ENCODE measurements around the gene CDT1. TPM values are rescaled to one million over a fixed set of nuclear protein-coding genes. Genes with fewer than 3 reads are reported as not detected.

Gene CDT1
- total and polyA plus RNA-seq, 8 donors, result 1.5 to 147 (median 5.7) TPM

GRCh38 chr16:88809676-88810165 is 6.1 kb downstream of the CDT1 start:
- H3K4me1 ChIP-seq, result peaks cover 33 to 51% (median 44%) of the 10 kb centered on the region in 4 donors
- H3K27ac ChIP-seq, result peak overlapping the region in 3 of 5 donors; percentile 87 to 97 (median 93)
- peaks cover 0 to 2% (median 0%) of the 10 kb centered on the region in 3 donors for H3K27me3 ChIP-seq
- 66 to 78% (median 76%) methylated on average over 10 of the region's 10 CpGs for WGBS, 5 donors
- no peak for DNase-seq
- intact Hi-C loops (cut with DNase I; ENCODE audit: low total_unique reads), result no loop called here
- peak overlapping the region in 2 of 4 donors; percentile 85 to 93 for H3K4me3 ChIP-seq
- peaks cover 9 to 32% (median 27%) of the 10 kb centered on the region in 4 donors for H3K36me3 ChIP-seq
- TF ChIP-seq EP300 (IDR thresholded peaks at IDR 0.05), result no peak
- TF ChIP-seq POLR2AphosphoS5 (IDR thresholded peaks at IDR 0.05), result no peak
- no peaks in the 10 kb centered on the region for H3K9me3 ChIP-seq

GRCh38 chr16:88810166-88810911 is 6.8 kb downstream of the CDT1 start:
- H3K27me3 ChIP-seq, result no peaks in the 10 kb centered on the region
- no peak for TF ChIP-seq POLR2A (IDR thresholded peaks at IDR 0.05)
- TF ChIP-seq EP300 (IDR thresholded peaks at IDR 0.05), result no peak
- TF ChIP-seq POLR2AphosphoS5 (IDR thresholded peaks at IDR 0.05), result no peak
- TF ChIP-seq, protein P1, sequence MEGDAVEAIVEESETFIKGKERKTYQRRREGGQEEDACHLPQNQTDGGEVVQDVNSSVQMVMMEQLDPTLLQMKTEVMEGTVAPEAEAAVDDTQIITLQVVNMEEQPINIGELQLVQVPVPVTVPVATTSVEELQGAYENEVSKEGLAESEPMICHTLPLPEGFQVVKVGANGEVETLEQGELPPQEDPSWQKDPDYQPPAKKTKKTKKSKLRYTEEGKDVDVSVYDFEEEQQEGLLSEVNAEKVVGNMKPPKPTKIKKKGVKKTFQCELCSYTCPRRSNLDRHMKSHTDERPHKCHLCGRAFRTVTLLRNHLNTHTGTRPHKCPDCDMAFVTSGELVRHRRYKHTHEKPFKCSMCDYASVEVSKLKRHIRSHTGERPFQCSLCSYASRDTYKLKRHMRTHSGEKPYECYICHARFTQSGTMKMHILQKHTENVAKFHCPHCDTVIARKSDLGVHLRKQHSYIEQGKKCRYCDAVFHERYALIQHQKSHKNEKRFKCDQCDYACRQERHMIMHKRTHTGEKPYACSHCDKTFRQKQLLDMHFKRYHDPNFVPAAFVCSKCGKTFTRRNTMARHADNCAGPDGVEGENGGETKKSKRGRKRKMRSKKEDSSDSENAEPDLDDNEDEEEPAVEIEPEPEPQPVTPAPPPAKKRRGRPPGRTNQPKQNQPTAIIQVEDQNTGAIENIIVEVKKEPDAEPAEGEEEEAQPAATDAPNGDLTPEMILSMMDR (IDR thresholded peaks at IDR 0.05), result no peak
- peaks cover 9 to 32% (median 27%) of the 10 kb centered on the region in 4 donors for H3K36me3 ChIP-seq
- no peak for DNase-seq
- H3K4me1 ChIP-seq, result peaks cover 28 to 44% (median 40%) of the 10 kb centered on the region in 4 donors
- 21 to 30% (median 25%) methylated on average over 11 to 12 of the region's 12 CpGs for WGBS, 5 donors
- peak overlapping the region; percentile 73 to 93 (median 79) for H3K4me3 ChIP-seq
- intact Hi-C loops (cut with DNase I; ENCODE audit: low total_unique reads), result no loop called here
- H3K27ac ChIP-seq, result peak overlapping the region in 4 of 5 donors; percentile 87 to 97 (median 94)
- H3K9me3 ChIP-seq, result no peaks in the 10 kb centered on the region

- peak overlapping the region; percentile 87 to 97 (median 93) for H3K27ac ChIP-seq
- peak; percentile 72 to 96 for DNase-seq
- peak overlapping the region; percentile 73 to 93 (median 79) for H3K4me3 ChIP-seq
- TF ChIP-seq POLR2A (IDR thresholded peaks at IDR 0.05), result peak in 2 of 4 donors; percentile 16 to 51
- TF ChIP-seq, protein P1 (IDR thresholded peaks at IDR 0.05), result no peak
- no peak for TF ChIP-seq EP300 (IDR thresholded peaks at IDR 0.05)
- peak; percentile 72 to 97 (median 74) for TF ChIP-seq POLR2AphosphoS5 (IDR thresholded peaks at IDR 0.05)
- peaks cover 28 to 48% (median 42%) of the 10 kb centered on the region in 4 donors for H3K4me1 ChIP-seq
- intact Hi-C loops (cut with DNase I; ENCODE audit: low total_unique reads), result no loop called here
- H3K36me3 ChIP-seq, result peaks cover 9 to 32% (median 27%) of the 10 kb centered on the region in 4 donors
- WGBS, 5 donors, result 0 to 2% (median 1%) methylated on average over 29 to 65 of the region's 65 CpGs
- H3K27me3 ChIP-seq, result no peaks in the 10 kb centered on the region
- no peaks in the 10 kb centered on the region for H3K9me3 ChIP-seq
Measured at GRCh38 chr16:88810912-88811768, 7.6 kb downstream of the CDT1 start.

- H3K27ac ChIP-seq, result peak within 1 kb of the TSS; percentile 87 to 97 (median 93)
- TF ChIP-seq, protein P1 (IDR thresholded peaks at IDR 0.05), result no peak
- TF ChIP-seq POLR2AphosphoS5 (IDR thresholded peaks at IDR 0.05), result peak; percentile 71 to 89 (median 87)
- peaks cover 9 to 31% (median 27%) of the 10 kb centered on the region in 4 donors for H3K36me3 ChIP-seq
- H3K4me3 ChIP-seq, result peak within 1 kb of the TSS; percentile 73 to 93 (median 79)
- no peaks in the 10 kb centered on the region for H3K9me3 ChIP-seq
- intact Hi-C loops (cut with DNase I; ENCODE audit: low total_unique reads), result no loop called here
- peak; percentile 96 to 98 for DNase-seq
- no peaks in the 10 kb centered on the region for H3K27me3 ChIP-seq
- WGBS, 5 donors, result 0 to 1% (median 0%) methylated on average over 37 to 84 of the region's 84 CpGs
- H3K4me1 ChIP-seq, result peaks cover 28 to 48% (median 44%) of the 10 kb centered on the region in 4 donors
Measured at GRCh38 chr16:88811769-88812512, 8.4 kb downstream of the CDT1 start, which contains the start of gene APRT. Gene APRT, minus strand, starts transcription at chr16:88811928. Its CDS starts 29 bp downstream, at chr16:88811899.
